ENCODE results near the gene PGP. TPM values are rescaled to one million over a fixed set of nuclear protein-coding genes. Genes with fewer than 3 reads are reported as not detected.

Gene PGP, protein sequence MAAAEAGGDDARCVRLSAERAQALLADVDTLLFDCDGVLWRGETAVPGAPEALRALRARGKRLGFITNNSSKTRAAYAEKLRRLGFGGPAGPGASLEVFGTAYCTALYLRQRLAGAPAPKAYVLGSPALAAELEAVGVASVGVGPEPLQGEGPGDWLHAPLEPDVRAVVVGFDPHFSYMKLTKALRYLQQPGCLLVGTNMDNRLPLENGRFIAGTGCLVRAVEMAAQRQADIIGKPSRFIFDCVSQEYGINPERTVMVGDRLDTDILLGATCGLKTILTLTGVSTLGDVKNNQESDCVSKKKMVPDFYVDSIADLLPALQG
- 14.0 TPM for total RNA-seq

DNA sequence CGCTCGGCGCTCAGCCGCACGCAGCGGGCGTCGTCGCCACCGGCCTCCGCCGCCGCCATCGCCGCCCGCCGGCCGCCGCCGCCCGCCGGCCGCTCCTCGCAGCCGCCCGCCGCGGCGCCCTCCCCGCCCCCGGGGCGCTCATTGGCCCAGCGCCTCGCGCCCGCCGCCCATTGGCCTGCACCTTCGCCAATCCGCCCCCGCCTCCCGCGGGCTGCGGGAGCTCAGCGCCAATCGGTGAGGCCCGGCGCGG lies at the start of gene PGP:
Gene PGP (minus strand): TSS at position 122 of the 250 bp plus-strand sequence. CDS start 63 bp downstream, at position 59.

DNA sequence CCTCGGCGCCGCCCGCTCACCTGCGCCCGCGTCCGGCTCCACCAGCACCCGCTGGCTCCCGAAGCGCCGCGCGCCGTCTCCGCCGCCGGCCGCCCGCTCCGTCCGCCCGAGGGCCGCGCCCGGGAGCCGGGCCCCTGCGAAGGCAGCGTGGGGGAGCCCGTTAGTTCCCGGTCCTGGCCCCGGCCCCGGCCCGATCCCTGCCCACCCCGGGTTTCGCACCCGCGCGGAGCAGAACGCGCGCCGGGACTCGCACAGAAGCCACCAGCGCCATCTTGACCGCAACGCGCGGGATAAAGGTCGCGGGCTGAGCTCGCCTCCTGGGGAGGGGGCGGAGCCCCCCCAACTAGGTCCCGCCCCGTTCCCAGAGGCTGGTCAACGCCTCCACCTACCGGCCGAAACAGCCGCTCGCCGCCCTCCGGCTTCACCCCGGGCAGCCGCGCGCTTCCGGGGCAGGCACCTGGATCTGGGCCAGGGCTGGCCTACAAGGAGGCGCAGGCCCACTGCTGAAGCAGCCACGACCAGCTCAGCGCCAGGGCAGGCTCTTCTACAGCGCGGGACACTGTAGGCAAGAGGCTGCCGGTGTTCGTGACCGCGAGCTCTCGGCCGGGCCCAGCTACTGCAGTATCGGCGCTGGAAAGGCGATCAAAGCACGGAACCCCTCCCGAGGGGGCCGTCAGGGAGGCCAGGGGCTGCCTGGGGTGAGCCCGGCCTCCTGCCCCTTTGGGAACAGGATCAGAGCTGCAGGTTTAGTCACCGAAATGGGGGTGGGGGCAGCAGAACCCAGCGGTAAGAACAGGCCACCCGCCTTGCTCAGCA lies 36.9 kb upstream of the PGP start, which contains the start of gene ECI1:
Gene ECI1 (minus strand): TSS at position 292 of the 816 bp plus-strand sequence. CDS start 21 bp downstream, at position 271.

DNA sequence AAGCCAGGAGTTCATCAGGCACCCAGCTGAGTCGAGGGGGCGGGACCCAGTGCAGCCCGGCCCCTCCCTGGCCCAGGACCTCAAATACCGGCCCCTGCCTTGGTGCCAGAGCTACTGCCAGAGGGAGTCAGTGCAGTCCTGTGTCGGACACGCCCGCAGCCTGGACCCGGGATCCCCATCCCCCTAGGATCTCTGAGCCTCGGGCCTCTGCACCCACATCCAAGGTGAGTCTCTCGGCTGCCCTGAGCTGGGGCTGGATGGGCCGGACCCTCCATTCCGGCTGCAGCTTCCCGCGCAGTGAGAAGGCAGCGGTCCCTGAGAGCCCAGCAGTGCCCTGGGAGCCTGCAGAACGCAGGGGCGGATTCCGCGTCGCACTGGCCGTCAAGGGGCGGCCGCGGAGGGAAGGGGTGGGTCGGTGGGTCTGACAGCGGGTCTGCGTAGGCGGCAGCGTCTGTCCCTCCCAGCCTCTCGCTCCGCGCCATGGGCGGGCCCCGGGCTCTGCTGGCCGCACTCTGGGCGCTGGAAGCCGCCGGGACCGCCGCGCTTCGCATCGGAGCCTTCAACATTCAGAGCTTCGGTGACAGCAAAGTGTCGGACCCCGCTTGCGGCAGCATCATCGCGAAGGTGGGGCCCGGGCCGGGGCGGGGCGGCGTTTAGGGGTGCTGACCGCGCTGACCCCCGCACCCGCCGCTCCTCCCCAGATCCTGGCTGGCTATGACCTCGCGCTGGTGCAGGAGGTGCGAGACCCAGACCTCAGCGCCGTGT lies 21.9 kb upstream of the PGP start, which contains the start of gene DNASE1L2:
Gene DNASE1L2 (plus strand): TSS at position 108 of the 765 bp plus-strand sequence. CDS start 373 bp downstream, at position 481.

DNA sequence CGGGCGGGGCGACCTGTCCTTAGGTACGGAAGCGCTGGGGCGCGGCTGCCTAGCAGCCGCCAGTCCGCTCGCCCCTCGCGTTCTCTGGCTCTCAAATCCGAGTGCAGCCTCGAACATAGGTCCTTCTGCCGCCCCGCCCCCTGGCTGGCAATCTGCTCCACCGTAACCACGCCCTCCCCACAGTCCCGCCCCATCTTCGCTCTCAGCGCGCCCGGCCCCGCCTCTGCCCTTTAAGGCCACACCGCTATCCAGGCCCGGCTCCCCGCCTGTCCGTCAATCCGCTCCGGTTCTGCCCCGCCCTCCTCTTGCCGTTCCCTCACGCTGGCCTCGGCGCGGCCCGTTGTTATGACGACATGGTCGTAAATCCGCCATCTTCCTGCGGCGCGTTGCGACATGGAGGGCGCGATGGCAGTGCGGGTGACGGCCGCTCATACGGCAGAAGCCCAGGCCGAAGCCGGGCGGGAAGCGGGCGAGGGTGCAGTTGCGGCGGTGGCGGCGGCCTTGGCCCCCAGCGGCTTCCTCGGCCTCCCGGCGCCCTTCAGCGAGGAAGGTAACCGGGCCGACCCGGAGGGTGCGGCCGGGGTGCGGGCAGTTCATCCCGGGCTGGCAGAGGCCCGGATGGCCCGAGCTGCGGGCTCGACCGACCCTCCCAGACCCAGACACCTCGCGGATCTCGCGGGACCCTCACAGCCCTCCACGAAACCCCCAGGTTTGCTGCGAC lies 8.7 kb upstream of the PGP start, which contains the start of gene E4F1:
Gene E4F1 (plus strand): TSS at position 371 of the 721 bp plus-strand sequence. CDS start 23 bp downstream, at position 394.

DNA sequence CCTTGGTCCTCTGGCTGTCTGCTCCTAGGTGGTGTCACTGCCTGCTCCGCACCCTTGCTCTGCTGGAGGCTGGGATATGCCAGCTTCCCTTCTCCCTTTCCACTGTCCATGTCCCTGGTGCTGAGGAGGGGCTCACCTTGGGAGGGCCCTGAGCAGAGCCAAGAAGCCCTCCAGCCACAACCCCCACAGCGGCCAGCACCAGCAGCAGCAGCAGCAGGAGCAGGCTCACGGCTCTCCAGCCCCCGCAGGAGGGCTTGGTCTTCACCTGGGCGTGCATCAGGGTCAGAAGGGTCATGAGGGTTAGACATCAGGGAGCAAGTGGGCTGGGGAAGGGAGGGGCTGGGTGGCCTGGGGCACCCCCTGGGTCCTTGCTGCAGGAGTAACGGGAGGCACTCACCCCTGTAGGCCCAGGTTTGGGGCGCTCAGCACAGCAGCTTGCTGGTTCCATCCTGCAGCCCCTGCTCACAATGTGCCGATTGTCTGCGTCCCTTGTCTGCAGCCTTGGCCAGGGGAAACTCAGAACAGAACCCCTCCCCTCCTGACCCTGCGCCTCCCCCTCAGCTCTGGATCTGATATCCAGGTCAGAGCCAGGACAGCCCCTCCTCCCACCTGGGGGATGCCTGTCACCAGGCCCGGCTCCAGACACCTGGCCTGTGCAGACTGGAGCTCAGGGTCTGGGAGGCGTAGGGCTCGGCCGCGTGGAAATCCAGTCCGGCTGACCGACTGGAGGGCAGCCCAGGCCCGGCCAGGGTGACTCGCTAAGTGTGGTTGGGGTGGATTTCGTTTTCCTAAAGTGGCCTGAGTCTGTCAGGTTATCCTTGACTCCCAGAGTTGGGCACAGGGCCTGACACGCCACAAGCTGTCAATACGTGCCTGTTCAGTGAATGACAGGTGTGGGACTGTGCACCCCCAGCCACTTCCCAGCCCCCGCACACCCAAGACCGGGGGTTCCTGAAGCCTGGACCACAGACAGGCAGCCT lies 4.0 kb downstream of the PGP start, which contains the start of gene BRICD5:
Gene BRICD5 (minus strand): TSS at position 478 of the 980 bp plus-strand sequence. CDS start 30 bp downstream, at position 448.

DNA sequence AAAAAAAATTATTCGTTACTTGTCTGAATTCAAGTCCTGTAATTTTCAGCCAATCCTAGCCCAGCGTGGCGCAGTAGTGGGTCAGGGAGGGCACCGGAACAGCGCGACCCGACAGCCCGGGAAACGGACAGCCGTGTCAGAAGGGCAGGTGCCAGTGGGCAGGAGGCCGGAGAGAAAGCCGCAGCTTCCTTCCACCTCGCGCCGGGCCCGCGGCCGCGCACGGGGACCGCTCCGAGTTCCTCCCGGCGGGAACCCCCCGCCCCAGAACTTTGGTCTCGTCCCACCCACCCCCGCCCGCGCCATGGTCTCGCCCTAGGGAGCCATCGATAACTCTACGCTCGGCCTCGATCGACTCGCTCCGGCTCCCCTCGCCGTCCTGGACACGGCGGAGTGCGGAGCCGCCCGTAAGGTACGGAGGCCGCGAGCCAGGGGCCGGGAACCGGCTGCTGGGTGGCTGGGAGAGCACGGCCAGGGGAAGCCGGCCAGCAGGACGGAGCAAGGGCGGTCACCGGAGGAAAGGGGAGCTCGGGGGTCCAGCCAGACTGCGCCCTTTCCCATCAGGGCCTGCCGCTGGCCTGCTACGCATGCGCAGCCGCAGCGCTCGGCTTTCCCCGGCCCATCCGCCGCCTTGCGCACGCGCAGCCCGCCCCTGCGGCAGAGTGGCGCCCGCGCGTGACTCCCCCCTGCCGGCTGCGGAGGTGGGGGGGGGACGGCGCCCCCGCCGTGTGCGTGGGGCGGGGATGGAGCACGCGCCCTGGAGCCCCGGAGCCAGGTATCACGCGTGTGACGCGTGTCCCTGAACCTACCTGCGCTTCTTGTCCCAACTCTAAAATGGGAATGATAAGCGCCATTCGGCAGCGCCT lies 9.3 kb downstream of the PGP start, which contains the start of gene MLST8:
Gene MLST8 (plus strand): TSS at position 351 of the 863 bp plus-strand sequence. CDS start 632 bp downstream, outside the sequence.

DNA sequence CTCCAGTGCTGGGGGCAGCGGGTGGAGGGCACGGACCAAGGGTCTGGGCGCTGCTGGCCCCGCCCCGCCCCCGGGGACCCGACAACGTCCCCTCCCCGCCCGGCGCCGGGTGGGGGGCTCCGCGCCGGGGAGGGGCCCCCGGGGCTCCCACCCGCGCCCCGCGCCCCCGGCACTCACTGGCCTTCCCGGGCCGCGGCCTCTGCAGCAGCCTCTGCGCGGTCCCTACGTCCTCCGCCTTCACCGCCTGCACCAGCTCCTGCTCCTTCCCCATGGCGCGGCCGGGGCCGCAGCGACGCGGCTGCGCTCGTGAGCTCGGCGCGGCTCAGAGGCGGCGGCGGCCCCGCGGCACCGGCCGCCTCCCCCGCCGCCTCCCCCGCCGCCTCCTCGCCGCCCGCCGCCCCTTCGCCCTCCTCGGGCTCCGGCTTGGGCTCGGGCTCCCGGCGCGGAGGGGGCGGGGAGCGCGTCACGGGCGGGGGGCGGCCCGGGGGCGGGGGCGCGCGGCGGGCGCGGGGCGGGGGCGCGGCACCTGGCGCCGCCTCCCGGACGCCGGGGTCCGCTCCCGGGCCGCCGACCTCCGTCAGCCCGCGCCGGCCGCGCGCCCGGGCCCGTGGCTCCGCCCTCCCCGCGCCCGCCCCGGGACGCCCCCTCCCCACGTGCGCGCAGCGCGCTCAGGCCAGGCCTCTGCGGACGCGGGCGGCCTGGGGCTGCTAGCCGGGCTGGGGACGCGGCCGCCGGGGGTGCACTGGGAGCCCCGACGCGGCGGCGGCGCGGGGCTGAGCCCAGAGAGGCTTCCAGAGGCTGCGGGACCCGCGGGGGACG lies 18.3 kb downstream of the PGP start, which contains the start of gene CASKIN1:
Gene CASKIN1 (minus strand): TSS at position 444 of the 819 bp plus-strand sequence. CDS start 173 bp downstream, at position 271.

Other genes starting within 250 kb of the PGP start
- not detected for gene RNF151, start 248.0 kb downstream of the PGP start, total RNA-seq
- gene TBL3, start 242.8 kb downstream of the PGP start, total RNA-seq, result 32.2 TPM
- gene NOXO1, start 233.4 kb downstream of the PGP start, total RNA-seq, result 0.47 TPM
- gene GFER, start 230.6 kb downstream of the PGP start, total RNA-seq, result 24.6 TPM
- 3.2 TPM for gene SYNGR3, start 224.9 kb downstream of the PGP start, total RNA-seq
- 20.9 TPM for gene ZNF598, start 205.0 kb downstream of the PGP start, total RNA-seq
- 7.0 TPM for gene NPW, start 195.1 kb downstream of the PGP start, total RNA-seq
- gene NHERF2, start 187.9 kb downstream of the PGP start, total RNA-seq, result 109 TPM
- gene NTHL1, start 167.0 kb downstream of the PGP start, total RNA-seq, result 24.0 TPM
- 139 TPM for gene TSC2, start 166.9 kb downstream of the PGP start, total RNA-seq
- gene PKD1, start 78.9 kb downstream of the PGP start, total RNA-seq, result 162 TPM
- 0.58 TPM for gene RAB26, start 66.2 kb downstream of the PGP start, total RNA-seq
- gene TRAF7, start 59.1 kb downstream of the PGP start, total RNA-seq, result 40.6 TPM
- 1.6 TPM for gene CASKIN1, start 18.2 kb downstream of the PGP start, total RNA-seq
- 31.9 TPM for gene MLST8, start 9.4 kb downstream of the PGP start, total RNA-seq
- gene BRICD5, start 4.0 kb downstream of the PGP start, total RNA-seq, result 5.4 TPM
- gene E4F1, start 8.8 kb upstream of the PGP start, total RNA-seq, result 37.2 TPM
- gene DNASE1L2, start 21.6 kb upstream of the PGP start, total RNA-seq, result 1.3 TPM
- 51.0 TPM for gene ECI1, start 36.7 kb upstream of the PGP start, total RNA-seq
- 78.3 TPM for gene RNPS1, start 53.3 kb upstream of the PGP start, total RNA-seq
- 7.3 TPM for gene ABCA3, start 125.9 kb upstream of the PGP start, total RNA-seq
- gene CCNF, start 214.6 kb upstream of the PGP start, total RNA-seq, result 10.5 TPM
- 10.8 TPM for gene TEDC2, start 245.3 kb upstream of the PGP start, total RNA-seq